SK-N-MC (cell line): ENCODE results near the gene INPP5D.

ENCODE experiments used
- EZH2 ChIP-seq: fragments of 200-600 bp; sonication (generic); IDR thresholded peaks from one replicate; pipeline ENCODE4 v1.6.1; 2017; ENCODE audit warnings: antibody characterized with exemption
- FOXP2 ChIP-seq: optimal IDR thresholded peaks from 2 replicates; pipeline ENCODE3; 2011; ENCODE audit warnings: mild to moderate bottlenecking, moderate library complexity; ENCODE audit not compliant: insufficient read depth; ENCODE audit errors: extremely low read length, control extremely low read depth
- POLR2AphosphoS5 ChIP-seq: IDR thresholded peaks from 2 replicates; pipeline ENCODE4 v1.6.1; 2012; ENCODE audit warnings: mild to moderate bottlenecking, low read depth, low read length, borderline replicate concordance

DNA sequence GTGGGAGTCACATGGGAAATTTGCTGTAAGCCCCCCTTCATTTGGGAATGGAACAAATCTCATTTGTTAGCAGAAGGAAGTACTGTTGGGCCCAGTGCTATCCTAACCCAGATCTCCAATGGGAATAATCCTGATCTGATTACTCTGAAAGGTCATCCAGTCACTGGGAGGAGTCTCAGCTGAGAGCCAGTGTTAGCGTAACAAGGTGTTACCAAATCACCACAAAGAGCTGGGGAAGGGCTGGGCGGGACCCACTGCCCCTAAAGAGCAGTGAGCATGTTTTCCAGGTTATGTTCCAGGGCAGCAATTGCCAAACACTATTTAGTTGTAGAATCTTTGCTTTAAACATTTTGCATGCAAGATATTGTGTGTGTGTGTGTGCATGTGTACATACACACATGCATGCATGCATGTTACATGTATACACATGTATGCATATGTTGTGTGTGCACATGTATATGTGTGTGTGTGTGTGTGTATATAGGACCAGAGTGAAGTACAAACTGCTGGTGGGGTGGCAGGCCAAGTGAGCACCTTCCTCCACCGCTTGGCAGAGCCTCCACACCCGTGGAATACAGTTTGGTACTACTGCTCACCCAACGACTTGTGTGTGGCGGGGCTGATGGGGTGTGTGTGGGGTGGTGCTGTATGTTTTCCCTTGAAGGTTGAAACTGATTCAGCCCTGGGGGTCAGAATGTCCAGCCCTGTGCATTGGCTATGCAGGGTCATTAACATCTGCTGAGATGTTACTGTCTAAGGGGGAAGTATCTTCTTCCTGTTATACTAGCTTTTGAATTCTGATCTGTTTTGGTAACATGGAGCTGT lies 15.2 kb downstream of the INPP5D start:
- TF ChIP-seq EZH2 (no peak), POLR2AphosphoS5 (no peak), FOXP2 (no peak)
